ENCODE results near the gene MYH7.

Gene MYH7

DNA sequence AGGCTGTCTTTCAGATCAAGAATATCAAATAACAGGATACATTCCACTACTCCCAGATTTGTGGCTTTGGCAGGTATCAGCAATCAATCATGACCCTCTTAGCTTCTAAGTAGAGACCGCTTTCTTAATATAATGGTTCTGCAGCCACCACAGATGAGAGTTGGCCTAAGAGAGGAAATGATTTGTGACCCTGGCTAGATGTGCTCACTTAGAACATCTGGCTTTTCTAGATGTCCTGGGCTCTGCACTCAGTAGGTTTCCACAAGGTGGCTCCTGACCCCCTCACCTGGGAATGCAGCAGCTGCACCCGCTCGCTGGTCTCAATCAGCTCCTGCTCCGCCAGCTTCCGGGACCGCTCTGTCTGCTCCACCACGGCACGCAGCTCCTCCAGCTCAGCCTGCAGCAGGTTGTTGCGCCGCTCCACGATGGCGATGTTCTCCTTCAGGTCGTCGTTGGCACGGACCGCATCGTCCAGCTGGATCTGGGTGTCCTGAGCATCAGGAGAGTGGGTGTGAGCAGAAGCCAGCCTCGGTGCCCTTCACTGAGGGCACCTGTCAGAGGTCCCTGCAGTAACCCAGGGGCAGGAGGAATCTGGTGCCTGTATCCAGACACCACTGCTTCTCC, 49.7 kb downstream of the MYH7 start:
- DNase-seq, result no peak

DNA sequence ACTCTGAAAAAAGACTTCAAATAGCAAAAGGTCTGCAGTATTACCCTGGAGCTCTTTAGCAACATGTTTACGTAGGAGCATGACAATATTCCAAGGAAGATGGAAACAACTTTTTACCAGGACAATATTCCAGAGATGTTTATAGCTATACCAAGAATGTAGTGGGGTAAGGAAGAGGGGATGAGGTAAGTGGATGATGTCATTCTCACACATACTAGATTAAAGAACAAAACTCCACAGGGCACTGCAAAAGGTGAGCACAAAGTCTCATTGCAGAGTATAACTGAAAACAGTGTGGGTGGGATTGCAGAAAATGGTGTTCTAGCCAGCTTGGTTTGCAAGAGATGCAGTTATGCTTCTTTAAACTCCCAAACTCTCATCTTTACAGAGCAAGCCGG, 50.2 kb downstream of the MYH7 start:
- no peak for DNase-seq

DNA sequence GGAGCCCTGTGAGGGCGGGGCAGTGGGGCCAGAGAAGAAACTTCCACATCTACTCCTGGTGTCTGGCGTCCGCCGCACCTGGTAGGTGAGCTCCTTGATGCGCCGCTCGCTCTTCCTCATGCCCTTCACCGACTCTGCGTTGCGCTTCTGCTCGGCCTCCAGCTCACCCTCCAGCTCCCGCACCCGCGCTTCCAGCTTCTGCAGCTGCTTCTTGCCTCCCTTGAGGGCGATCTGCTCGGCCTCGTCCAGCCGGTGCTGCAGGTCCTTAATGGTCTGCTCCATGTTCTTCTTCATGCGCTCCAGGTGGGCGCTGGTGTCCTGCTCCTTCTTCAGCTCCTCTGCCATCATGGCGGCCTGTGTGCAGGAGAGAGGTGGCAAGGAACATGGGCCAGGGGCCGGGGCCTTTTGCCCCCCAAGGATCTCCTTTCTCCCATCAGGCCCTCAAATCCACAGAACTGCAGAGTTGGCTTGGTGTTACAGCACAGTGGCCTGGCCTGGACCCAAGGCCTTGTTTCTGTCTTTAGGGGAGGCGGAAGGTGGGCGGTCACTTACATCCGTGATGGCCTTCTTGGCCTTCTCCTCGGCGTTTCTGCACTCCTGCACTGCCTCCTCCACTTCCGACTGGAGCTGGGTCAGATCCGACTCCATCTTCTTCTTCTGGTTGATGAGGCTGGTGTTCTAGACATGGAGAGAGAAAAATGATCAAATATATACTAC, 50.9 kb downstream of the MYH7 start:
- DNase-seq, result no peak

DNA sequence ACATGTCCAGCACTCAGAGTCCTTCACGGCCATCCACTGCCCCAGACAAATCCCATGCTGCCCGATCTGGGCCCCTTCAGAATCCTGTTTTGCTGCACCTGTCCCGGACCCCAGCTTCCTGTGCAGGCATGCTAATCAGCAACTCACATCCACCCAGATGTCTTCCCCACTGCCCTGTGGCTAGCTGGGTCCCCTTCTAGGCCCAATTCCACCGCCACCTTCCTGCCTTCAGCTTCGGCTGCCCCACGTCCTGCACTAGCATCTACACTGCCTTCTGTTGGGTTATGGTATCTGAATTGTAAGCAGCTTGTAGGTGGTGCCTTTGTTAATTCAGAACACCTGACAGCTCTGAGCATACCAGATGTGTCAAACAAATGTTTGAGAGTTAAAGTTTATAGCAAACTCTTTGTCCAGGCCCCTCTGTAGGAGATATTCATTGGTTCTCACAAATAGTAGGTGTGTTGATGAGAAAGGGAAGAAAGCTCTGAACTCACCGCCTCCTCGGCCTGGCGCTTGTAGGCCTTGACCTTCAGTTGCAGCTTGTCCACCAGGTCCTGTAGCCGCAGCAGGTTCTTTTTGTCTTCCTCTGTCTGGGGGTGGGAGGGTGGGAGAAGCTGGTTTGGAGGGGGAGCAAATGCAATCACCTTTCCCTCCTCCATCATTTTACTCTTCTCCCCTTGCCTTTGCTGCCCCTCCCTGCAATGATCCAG, 52.6 kb downstream of the MYH7 start:
- no peak for DNase-seq

DNA sequence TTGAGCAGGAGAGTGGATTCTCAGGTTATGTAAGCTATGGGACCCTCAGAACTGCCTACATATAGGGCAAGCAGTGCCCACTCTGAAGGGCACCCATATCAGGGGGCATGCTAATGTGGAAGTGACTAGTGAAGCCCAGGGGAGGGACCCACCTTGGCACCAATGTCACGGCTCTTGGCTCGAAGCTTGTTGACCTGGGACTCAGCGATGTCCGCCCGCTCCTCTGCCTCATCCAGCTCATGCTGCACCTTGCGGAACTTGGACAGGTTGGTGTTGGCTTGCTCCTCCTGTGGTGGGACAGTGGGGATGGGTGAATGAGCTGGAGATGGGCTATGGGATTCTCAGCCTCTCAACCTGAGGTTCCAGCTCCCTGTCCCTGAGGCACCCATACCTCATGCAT, 53.2 kb downstream of the MYH7 start:
- DNase-seq, result no peak

DNA sequence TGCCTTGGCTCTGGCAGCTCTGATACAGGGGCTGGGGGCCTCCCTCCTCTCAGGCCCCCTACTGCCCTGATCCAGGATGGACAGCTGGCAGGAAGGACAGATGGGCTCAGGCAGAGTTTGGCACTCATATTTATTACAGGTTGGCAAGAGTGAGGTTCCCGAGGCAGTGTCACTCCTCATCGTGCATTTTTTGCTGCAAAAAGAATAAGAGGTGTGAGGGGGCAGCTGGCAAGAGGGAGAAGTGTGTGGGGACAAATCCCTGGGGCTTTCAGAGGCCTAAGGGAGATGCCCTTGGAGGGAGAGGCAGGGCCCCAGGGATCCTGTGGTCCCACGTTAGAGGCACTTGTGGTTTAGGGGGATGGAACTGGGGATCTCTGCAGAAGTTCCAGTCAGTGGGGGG, 53.6 kb downstream of the MYH7 start:
- DNase-seq, result peak; percentile 73

DNA sequence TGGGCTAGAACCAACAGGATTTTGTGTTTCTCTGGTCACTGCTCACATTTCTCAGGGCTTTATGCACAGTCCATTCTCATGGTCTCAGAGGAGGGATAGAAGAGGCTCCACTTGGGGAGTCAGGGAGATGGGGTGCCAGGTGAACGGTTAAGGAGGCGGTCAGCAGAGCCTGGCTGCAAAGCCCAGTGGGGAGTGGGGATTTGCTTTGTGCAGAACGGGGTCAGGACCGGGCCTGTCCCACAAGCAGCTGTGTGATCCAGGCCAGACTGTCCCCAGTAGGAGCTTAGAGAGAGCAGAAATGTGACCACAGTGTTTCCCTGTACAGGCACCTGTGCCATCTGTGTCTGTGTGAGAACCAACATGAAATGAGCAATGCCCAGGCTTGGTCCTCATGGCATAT, 54.5 kb downstream of the MYH7 start:
- no peak for DNase-seq

DNA sequence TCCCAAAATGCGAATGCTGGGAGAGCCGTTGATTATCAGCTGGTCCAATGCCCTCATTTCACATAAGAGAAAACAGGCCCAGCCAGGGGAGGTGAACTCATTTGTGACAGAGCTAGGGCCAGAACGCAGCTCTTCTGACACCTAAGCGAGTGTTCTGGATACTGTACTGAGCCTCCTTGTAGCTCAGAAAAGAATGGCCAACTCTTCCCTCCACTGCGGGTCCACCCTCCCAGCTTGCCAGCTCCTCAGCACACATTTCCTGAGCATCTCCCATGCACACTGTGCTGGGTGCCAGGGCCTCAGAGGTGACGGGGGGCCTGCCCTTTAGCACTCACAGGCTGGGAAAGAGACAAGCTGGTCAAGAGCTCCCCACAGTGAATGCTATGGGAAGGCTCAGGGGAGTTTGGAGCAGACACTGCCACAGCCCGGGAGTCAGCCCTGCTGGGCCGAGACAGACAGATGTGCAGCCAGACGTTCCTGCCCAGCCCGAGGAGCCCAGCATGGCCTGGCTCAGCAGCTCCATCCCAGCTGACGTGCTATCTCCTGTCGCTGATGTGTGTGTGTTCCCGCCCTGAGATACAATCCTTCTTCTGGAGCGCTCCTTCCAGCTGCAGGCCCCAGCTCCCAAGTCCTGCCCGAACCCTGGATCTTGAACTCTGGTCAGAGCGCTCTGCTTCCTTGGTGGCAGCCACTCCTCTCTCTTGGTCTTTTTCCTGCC, 55.1 kb downstream of the MYH7 start:
- no peak for DNase-seq

DNA sequence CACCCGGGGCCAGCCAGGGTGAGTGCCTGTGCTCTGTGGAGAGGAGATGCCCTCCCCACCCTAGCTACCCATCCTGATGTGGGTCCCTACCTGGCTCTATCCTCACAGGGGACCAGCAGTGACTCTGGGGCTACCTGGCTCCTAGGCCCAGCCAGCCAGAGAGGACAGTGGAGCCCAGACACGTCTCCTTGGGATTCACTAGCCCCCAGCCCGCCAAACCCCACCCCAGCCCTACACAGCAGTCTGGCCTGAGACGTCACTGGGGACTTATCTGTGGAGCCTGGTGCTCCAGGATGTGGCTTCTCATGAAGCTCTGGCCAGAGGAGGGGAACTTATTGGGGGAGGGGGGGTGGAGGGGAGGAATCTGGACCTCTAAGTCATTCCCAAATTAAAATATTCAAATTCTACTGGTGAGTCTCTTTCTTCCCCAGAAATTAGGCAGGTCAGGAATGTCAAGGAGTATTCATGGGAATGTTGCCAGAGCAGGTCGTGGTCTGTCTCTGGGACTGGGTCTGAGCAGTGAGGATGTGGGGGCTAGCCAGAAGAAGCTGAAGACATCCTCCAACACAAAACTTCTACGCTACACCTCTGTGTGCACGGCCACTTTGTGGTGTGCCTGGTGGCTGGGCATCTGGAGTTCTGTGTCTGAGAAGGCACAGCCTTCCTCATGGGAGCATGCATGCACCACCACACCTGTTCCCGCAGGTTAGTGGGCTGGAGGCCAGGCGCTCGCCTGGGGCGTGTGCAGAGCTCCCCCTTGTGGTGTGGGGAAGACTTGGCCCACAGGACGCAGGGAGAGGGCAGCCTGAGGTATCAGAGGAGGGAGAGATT, 55.9 kb downstream of the MYH7 start:
- DNase-seq, result peak; percentile 18

DNA sequence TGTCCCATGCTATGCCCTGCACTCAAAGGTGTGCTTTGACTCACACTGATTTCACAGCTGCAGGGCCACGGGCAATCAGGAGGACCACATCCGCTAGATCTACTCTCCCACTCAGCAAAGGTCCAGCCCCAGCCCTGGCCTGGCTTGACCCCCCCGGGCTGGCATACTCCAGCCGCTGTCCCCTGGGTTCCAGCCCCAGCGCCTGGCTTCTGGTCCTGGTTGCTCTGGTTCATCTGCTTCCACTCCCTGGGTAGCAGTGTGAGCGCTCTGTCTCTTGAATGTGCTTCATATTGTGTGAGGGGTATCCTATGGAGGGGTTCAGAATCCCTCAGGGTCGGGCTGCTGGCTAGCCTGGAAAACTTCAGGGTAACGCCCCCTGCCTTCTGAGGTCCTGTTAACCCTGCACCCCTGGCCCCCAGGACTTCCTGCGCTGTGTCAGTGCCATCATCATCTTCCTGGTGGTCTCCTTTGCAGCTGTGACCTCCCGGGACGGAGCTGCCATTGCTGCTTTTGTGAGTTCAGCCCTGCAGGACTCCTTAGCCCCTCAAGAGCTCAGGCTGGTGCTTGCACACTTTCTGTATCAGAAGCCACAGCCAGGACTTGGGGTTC, 56.7 kb downstream of the MYH7 start:
- DNase-seq, result no peak

DNA sequence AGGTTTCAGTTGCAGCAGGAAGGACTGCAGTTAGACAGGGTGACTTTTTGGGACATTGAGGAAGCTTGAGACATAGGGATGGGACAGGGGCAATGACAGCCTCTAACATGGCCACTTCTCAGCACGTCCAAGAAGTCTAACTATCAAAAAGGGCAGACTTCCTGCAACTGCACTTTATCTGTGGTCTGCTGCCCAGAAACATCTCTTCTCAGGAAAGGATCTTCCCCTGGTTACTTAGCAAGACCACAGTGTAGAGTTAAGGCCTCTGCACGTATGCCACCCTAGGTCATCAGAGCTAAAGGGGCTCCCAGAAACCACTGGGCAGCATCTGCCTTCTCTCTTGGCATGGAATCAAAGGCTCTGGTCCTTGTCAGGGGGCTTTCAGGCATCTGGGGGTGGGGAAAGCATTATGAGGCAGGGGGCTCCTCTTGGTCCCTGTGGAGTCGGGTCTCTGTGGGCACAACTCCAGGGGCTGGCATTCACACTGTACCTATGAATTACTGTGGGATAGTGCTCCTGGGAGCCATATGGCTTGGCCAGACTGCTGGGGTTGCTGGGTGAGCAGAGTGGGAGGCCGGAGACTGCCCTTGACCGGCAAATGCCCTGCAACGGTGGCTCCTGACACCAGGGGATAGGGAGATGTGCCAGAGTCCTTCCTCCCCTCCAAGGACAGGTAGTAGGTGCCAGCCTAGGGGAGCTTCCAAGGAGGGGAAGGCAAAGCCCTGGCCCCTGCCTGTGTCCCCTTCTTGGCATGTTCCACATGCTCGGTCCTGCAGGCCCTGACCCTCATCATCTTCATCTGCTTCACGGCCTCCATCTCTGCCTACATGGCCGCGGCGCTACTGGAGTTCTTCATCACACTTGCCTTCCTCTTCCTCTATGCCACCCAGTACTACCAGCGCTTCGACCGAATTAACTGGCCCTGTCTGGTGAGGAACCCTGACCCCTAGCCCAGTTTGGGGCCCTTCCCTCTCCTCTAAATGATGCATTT, 57.6 kb downstream of the MYH7 start:
- no peak for DNase-seq

DNA sequence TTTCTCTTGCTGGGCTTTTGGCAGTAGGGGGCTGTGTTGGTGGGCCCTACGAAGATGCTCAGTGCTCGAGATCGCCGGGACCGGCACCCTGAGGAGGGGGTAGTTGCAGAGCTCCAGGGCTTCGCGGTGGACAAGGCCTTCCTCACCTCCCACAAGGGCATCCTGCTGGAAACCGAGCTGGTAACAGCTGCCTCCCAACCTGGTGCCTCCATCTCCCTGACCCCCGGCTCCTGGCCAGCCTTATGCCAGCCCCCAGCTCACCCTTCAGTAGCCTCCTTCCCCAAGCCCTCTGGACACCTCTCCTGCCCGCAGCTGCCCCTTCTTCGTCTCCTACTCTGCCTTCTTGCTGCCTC, 58.3 kb downstream of the MYH7 start:
- DNase-seq, result no peak

DNA sequence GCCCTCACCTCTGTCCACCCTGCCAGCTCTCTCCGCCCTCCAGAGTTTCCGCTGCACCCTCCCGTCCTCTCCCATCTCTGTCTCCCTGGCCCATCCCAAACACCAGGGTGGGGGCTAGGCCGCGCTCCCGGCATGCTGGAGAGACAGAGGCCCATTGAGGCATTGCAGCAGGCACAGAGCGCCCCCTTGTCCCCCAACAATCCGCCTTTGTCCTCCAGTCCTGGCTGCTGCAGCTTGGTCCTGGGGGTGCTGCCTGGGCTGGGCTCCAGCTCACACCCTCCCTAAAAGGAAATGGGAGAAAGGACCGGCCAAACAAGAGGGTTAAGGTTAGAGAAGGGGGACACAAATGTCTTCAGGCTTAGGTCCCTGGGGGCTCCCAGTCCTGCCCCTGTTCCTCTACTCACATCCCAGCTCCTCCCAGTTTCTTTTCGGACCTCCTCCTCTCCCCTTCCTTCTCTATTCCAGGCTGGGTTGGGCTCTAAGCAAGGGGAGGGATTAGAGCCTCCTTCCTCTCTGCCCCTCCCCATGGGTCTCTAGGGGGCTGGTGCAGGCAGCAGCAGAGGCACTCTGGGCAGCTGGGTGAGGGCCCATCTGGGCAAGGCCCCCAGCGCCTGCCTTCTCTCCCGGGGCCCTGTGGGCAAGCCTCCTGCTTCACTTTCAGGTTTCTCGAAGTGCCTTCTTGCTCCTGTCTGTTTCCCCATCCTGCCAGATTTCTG, 58.8 kb downstream of the MYH7 start, which contains the start of gene CMTM5:
TSS of gene CMTM5 (plus strand) at position 565 of the 716 bp plus-strand sequence. CDS start 206 bp downstream, outside the sequence.
- no peak for DNase-seq

DNA sequence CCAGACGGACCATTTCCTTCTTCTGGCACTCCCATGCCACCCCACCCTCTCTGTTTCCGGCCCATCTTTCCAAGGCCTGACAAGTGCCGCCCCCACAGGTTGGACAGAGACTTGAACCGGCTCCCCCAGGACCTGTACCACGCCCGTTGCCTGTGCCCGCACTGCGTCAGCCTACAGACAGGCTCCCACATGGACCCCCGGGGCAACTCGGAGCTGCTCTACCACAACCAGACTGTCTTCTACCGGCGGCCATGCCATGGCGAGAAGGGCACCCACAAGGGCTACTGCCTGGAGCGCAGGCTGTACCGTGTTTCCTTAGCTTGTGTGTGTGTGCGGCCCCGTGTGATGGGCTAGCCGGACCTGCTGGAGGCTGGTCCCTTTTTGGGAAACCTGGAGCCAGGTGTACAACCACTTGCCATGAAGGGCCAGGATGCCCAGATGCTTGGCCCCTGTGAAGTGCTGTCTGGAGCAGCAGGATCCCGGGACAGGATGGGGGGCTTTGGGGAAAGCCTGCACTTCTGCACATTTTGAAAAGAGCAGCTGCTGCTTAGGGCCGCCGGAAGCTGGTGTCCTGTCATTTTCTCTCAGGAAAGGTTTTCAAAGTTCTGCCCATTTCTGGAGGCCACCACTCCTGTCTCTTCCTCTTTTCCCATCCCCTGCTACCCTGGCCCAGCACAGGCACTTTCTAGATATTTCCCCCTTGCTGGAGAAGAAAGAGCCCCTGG, 59.8 kb downstream of the MYH7 start:
- DNase-seq, result no peak

DNA sequence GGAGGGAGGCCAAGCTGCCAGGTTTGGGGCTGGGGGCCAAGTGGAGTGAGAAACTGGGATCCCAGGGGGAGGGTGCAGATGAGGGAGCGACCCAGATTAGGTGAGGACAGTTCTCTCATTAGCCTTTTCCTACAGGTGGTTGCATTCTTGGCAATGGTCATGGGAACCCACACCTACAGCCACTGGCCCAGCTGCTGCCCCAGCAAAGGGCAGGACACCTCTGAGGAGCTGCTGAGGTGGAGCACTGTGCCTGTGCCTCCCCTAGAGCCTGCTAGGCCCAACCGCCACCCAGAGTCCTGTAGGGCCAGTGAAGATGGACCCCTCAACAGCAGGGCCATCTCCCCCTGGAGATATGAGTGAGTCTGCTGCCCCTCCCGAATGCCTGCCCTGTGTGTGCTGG, 62.4 kb downstream of the MYH7 start:
- no peak for DNase-seq

DNA sequence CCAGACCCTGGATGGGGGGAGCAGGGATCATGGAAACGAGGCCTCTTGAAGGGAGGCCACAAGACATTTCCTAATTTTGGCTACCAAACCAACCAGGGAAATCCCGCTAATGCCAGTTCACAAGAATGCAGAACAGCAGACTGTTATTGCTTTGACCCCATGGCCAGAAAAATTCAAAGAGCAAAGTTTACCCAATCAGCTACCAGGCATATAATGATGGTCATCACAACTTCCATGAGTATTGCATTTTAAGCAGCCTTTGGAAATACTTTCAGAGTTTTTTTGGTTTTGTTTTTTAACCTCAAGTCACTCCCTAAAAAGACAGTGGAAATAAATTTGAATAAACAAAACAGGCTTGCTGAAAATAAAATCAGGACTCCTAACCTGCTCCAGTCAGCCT, 63.0 kb downstream of the MYH7 start, which contains the start of gene IL25:
TSS of gene IL25 (plus strand) at position 301 of the 400 bp plus-strand sequence.
- DNase-seq, result no peak

DNA sequence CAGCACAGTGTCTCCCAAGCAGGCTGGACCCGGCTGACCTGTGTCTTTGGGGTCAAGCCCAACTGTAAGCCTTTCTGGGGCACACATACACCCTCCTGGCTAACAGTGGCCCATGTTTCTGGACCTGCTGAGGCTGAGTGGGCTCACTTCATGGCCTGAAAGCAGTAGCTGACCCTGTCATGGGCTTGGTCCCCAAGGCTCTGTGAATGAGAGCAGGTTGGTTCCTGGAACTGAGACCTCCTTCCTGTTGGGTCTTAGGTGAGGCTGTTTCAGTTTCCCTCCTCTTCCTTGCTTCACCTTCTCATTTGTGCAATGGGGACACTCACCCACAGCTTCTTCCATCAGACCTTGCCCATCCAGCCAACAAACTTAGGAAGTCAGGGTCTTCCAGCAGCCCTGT, 63.6 kb downstream of the MYH7 start:
- no peak for DNase-seq

DNA sequence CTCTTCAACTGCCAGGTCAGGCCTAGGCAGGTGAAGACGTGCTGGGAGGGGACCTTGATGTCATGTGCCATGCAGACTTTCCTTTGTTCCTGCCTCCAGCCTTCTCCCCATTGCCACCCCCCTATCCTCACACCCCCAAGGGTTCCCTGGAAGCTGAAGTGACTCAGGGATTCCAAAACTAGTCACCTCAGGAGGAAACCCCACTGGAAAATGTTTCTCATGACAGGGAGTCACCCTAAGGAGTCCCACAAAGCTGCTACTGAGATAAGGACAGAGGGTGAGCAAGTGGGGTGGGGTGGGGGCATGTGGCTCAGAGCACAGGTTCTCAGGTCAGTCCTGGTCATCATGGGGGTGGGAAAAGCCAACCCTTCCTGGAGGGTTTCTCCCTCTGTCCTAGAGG, 65.2 kb downstream of the MYH7 start:
- DNase-seq, result no peak

DNA sequence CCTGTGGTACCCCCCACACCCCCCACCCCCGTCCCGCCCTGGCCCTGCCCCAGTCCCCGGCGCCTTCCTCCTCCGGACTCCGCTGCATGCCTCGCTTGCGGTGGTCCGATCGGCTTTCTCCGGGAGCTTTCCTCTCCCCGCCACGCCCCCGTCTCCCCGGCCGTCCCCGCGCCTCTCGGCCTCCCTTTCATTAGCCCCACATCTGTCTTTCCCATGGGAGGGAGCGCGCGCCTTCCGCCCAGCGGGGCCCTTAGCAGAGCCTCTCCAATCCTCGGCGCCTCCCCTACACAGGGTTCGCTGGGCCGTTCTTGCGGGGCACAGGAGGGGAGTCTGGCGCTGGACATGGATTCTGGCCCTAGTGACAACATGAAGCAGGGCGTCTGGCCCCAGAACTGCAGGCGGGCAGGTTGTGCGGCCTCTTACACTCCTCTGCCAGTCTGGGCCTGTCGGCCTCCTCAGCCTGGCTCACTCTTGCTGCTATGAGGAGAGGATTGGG, 69.0 kb downstream of the MYH7 start:
- DNase-seq, result no peak

Data from NCI-H526 treated with DMSO at 0.1 percent for 48 hours (cell line).